Ovary (tissue), 3 donors: Measurements from ENCODE around the gene PAPOLB.

ENCODE experiments used
- EP300 ChIP-seq: sonication (generic); formaldehyde crosslinking; IDR thresholded peaks from one replicate; pipeline ENCODE4 v1.6.1; 2017; ENCODE audit warnings: antibody characterized with exemption
- POLR2A ChIP-seq: fragments of 450-650 bp; IDR thresholded peaks from one replicate; pipeline ENCODE4 v1.6.1; 2017; ENCODE audit warnings: antibody characterized with exemption, mild to moderate bottlenecking, moderate library complexity
- TF ChIP-seq, protein P1 (sequence below), 3 donors: fragments of 450-650 bp in 2 of 3; fragments of 200-600 bp in 1 of 3; IDR thresholded peaks; one replicate each; pipeline versions ENCODE4 v1.5.1 to v1.8.0; 2016 to 2022; ENCODE audit warnings: antibody characterized with exemption in 3 of 3, mild to moderate bottlenecking in 1 of 3
- donor health status: DM: no; HTN: no; CAD: no.

DNA sequence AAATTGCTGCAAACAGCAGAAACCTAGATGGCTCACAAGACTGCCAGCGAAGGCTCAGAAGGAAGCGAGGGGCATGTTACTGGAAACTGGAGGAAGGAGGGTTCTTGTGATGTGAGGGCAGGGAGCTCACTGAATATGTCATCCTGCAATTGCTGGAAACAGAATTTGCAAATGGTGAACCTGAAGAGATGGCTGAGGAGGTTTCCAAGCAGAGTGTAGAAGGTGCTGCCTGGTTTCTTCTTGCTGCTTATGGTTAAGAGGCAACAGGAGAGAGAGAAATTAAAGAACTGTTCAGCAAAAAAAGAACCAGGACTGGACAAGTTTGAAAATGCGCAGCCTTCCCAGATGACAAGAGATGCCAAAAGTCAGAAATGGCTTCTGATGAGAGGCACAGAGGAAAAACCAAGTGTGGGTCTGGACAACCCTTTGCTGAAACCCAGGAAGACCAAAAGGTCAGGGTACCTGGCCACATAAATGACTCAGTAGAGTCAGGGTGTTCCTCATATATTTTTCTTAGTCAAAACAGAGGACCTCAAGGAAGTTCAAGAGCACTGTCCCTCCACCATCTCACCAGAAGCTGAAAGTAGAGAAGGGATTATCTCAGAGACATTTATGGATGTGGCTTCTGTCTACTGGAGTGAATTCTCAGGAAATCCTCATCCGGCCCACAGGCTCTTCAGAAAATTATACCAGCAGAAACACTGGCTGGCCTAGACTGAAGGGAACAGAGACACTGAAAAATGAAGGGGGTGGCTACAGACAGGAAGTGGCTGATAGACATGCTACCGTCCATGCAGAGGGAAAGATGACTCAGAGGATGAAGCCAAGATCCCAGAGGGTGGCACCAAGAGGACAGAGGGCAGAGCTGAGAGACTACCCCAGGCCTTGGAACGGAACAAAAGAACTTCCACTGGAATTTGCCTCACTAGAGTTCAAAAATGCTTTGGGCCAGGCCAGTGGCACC is 10.1 kb downstream of the PAPOLB start:
- TF ChIP-seq POLR2A = no peak
- TF ChIP-seq, protein P1, sequence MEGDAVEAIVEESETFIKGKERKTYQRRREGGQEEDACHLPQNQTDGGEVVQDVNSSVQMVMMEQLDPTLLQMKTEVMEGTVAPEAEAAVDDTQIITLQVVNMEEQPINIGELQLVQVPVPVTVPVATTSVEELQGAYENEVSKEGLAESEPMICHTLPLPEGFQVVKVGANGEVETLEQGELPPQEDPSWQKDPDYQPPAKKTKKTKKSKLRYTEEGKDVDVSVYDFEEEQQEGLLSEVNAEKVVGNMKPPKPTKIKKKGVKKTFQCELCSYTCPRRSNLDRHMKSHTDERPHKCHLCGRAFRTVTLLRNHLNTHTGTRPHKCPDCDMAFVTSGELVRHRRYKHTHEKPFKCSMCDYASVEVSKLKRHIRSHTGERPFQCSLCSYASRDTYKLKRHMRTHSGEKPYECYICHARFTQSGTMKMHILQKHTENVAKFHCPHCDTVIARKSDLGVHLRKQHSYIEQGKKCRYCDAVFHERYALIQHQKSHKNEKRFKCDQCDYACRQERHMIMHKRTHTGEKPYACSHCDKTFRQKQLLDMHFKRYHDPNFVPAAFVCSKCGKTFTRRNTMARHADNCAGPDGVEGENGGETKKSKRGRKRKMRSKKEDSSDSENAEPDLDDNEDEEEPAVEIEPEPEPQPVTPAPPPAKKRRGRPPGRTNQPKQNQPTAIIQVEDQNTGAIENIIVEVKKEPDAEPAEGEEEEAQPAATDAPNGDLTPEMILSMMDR (IDR thresholded peaks at IDR 0.05) = no peak
- TF ChIP-seq EP300 = no peak
